22Rv1 (cell line): ENCODE results near the gene CACTIN.

Experiments used
- ZFX ChIP-seq: fragments of 450-650 bp; IDR thresholded peaks from 2 replicates; pipeline ENCODE4 v1.6.1; 2017; ENCODE audit warnings: antibody characterized with exemption, borderline replicate concordance
- TF ChIP-seq, protein P1 (sequence below): fragments of 450-650 bp; IDR thresholded peaks from 2 replicates; pipeline ENCODE4 v1.5.1; 2017; ENCODE audit warnings: mild to moderate bottlenecking

DNA sequence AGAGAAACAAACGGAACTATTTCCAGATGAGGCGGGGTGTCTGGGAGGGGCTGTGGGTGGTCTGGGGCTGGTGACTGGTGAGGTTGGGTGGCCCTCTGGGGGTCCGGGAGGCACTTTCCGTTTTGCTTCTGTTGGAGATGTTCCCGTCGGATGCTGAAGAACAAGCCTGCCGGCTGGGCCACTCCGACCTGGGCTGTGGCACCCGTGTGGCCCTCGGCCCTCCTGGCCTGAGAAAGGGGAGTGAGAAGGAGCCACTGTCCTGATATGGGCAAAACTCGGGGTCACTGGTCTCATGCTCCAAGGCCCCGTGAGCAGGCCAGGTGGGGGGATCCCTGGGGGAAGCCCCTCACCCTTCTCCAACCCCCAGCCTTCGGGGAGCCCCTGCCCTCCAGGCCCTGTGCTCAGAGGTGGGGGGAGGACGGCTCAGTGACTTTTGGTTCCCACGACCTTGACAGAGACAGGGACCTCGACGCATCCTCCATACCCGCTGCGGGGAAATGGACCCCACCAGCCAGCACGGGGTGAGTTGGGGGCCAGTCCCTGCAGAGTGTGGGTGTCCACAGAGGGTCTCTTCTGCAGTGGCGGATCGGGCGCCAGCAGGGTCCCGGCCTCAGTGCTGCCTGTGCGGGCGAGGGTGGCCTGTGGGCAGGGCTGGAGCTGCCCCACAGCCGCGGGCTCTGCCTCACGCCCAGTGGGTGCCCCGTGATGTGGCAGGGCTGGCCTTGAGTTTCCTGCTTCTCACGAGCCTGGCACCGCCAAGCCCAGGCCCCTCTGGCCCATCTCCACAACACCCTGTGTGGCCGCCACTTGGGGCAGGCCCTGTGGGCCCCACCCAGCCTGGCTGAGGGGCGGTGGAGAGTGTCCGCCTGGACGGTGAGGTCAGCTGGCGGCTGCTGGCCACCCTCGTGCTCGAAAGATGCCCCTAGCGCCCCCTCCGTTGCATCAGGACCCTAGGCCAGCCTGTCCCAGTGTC lies 15.6 kb downstream of the CACTIN start:
- TF ChIP-seq, protein P1, sequence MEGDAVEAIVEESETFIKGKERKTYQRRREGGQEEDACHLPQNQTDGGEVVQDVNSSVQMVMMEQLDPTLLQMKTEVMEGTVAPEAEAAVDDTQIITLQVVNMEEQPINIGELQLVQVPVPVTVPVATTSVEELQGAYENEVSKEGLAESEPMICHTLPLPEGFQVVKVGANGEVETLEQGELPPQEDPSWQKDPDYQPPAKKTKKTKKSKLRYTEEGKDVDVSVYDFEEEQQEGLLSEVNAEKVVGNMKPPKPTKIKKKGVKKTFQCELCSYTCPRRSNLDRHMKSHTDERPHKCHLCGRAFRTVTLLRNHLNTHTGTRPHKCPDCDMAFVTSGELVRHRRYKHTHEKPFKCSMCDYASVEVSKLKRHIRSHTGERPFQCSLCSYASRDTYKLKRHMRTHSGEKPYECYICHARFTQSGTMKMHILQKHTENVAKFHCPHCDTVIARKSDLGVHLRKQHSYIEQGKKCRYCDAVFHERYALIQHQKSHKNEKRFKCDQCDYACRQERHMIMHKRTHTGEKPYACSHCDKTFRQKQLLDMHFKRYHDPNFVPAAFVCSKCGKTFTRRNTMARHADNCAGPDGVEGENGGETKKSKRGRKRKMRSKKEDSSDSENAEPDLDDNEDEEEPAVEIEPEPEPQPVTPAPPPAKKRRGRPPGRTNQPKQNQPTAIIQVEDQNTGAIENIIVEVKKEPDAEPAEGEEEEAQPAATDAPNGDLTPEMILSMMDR: no peak
- no peak for TF ChIP-seq ZFX
